ENCODE results near the gene NLRP14.

GRCh38 chr11:7050191-7050590, 29.9 kb downstream of the NLRP14 start:
- TF ChIP-seq ZBED1 (IDR thresholded peaks at IDR 0.05) (no peak), JUND (IDR thresholded peaks at IDR 0.05; ENCODE audit: borderline replicate concordance, low read depth, low read length) (no peak), JUND (tag; IDR thresholded peaks at IDR 0.05; ENCODE audit: borderline replicate concordance, low read depth, low read length) (no peak), CBX5 (IDR thresholded peaks at IDR 0.05; ENCODE audit: borderline replicate concordance, low read depth) (no peak), U2AF2 (optimal IDR thresholded peaks at IDR 0.05; ENCODE audit: low read depth, low read length) (no peak), POLR2AphosphoS5 (IDR thresholded peaks at IDR 0.05; ENCODE audit: control insufficient read depth, insufficient read depth, low read depth, low read length) (no peak)
- TF ChIP-seq, protein P1, sequence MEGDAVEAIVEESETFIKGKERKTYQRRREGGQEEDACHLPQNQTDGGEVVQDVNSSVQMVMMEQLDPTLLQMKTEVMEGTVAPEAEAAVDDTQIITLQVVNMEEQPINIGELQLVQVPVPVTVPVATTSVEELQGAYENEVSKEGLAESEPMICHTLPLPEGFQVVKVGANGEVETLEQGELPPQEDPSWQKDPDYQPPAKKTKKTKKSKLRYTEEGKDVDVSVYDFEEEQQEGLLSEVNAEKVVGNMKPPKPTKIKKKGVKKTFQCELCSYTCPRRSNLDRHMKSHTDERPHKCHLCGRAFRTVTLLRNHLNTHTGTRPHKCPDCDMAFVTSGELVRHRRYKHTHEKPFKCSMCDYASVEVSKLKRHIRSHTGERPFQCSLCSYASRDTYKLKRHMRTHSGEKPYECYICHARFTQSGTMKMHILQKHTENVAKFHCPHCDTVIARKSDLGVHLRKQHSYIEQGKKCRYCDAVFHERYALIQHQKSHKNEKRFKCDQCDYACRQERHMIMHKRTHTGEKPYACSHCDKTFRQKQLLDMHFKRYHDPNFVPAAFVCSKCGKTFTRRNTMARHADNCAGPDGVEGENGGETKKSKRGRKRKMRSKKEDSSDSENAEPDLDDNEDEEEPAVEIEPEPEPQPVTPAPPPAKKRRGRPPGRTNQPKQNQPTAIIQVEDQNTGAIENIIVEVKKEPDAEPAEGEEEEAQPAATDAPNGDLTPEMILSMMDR (IDR thresholded peaks at IDR 0.05 in 2 of 3, conservative IDR thresholded peaks at IDR 0.05 in 1 of 3; ENCODE audit: insufficient read depth in 2 of 3, low read depth in 1 of 3, low read length in 3 of 3): no peak
- TF ChIP-seq, protein P2, sequence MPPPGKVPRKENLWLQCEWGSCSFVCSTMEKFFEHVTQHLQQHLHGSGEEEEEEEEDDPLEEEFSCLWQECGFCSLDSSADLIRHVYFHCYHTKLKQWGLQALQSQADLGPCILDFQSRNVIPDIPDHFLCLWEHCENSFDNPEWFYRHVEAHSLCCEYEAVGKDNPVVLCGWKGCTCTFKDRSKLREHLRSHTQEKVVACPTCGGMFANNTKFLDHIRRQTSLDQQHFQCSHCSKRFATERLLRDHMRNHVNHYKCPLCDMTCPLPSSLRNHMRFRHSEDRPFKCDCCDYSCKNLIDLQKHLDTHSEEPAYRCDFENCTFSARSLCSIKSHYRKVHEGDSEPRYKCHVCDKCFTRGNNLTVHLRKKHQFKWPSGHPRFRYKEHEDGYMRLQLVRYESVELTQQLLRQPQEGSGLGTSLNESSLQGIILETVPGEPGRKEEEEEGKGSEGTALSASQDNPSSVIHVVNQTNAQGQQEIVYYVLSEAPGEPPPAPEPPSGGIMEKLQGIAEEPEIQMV (tag; conservative IDR thresholded peaks at IDR 0.05; ENCODE audit: low read depth): no peak

All from K562 (cell line).